HFFc6 (cell line): ENCODE results near the gene ARL8B. TPM values are rescaled to one million over a fixed set of nuclear protein-coding genes. Genes with fewer than 3 reads are reported as not detected.
"Not testable (repeated sequence)": the region's sequence is repeated elsewhere in the genome, so short reads cannot be mapped to it uniquely, and the experiment has no call there.

ENCODE experiments used
- DNase-seq: peaks from one replicate; pipeline ENCODE4 v3.0.0-alpha.2; 2018
- H3K27ac Mint-ChIP-seq: 2 replicates; pipeline ENCODE4 v1.8.0; 2020; ENCODE audit warnings: mild to moderate bottlenecking, mixed read lengths
- H3K27me3 Mint-ChIP-seq: 2 replicates; pipeline ENCODE4 v1.8.0; 2021; ENCODE audit warnings: mild to moderate bottlenecking, moderate library complexity, mixed read lengths; ENCODE audit not compliant: insufficient read depth
- H3K36me3 Mint-ChIP-seq: 2 replicates; pipeline ENCODE4 v1.8.0; 2021; ENCODE audit warnings: low read depth, mixed read lengths
- H3K4me1 Mint-ChIP-seq: 2 replicates; pipeline ENCODE4 v1.8.0; 2020; ENCODE audit warnings: low read depth, mixed read lengths
- H3K4me3 Mint-ChIP-seq: 2 replicates; pipeline ENCODE4 v1.8.0; 2020; ENCODE audit warnings: mild to moderate bottlenecking, moderate library complexity, mixed read lengths
- H3K9me3 Mint-ChIP-seq: 2 replicates; pipeline ENCODE4 v1.8.0; 2020; ENCODE audit warnings: mild to moderate bottlenecking, mixed read lengths
- CTCF ChIP-seq: fragments of 200-600 bp; sonication (generic); IDR thresholded peaks from 2 replicates; pipeline ENCODE4 v1.5.0; 2021; ENCODE audit warnings: antibody characterized with exemption, mild to moderate bottlenecking
- total RNA-seq, 6 experiments: library from RNA; stranded (reverse); fragmentation: NEBNext Ultra II Directional; extraction: Animal tissue kit (Norgen Biotek cat#: 25700); gene quantifications; 2 replicates in 1 of 6; 3 replicates in 5 of 6; pipeline ENCODE4 v1.2.3, GENCODE V29; 2021

The ARL8B gene
- total RNA-seq, 6 experiments from 2014 or later: 48.9 to 64.7 (median 53.7) TPM

- TF ChIP-seq CTCF: no peak
- no peaks in the 10 kb centered on the region for H3K9me3 Mint-ChIP-seq
- H3K27me3 Mint-ChIP-seq: no peaks in the 10 kb centered on the region; the same call in 1 of the 2 replicates
- 0 out of 2 replicates have a peak, but pooled peaks cover 9% of the 10 kb centered on the region for H3K4me1 Mint-ChIP-seq
- no peak overlapping the region for H3K4me3 Mint-ChIP-seq
- no peaks in the 10 kb centered on the region; the same call in 1 of the 2 replicates for H3K36me3 Mint-ChIP-seq
- no peak overlapping the region for H3K27ac Mint-ChIP-seq
- no peak for DNase-seq
Measured at GRCh38 chr3:5172018-5172417, 49.9 kb downstream of the ARL8B start.

- H3K4me1 Mint-ChIP-seq, H3K27me3 Mint-ChIP-seq, H3K4me3 Mint-ChIP-seq, H3K9me3 Mint-ChIP-seq, DNase-seq, H3K27ac Mint-ChIP-seq: not testable (repeated sequence)
- H3K36me3 Mint-ChIP-seq: peaks cover 10% of the 10 kb centered on the region; the same call in 1 of the 2 replicates
Measured at GRCh38 chr3:5179036-5179435, 56.9 kb downstream of the ARL8B start.

- Mint-ChIP-seq H3K4me1 (peaks cover 9% of the 10 kb centered on the region), H3K27ac (no peak overlapping the region), H3K9me3 (no peaks in the 10 kb centered on the region), H3K27me3 (peaks cover 3% of the 10 kb centered on the region; the same call in 1 of the 2 replicates), H3K4me3 (no peak overlapping the region), H3K36me3 (peaks cover 10% of the 10 kb centered on the region; the same call in 1 of the 2 replicates)
- no peak for DNase-seq
- no peak for TF ChIP-seq CTCF
Measured at GRCh38 chr3:5181469-5182141, 59.5 kb downstream of the ARL8B start.

GRCh38 chr3:5183714-5184113, 61.6 kb downstream of the ARL8B start:
- not testable (repeated sequence) for H3K4me3 Mint-ChIP-seq, DNase-seq, H3K27me3 Mint-ChIP-seq, H3K27ac Mint-ChIP-seq, H3K9me3 Mint-ChIP-seq
- Mint-ChIP-seq H3K4me1 (peaks cover 11% of the 10 kb centered on the region), H3K36me3 (peaks cover 10% of the 10 kb centered on the region; the same call in 1 of the 2 replicates)

- Mint-ChIP-seq H3K27me3 (peaks cover 3% of the 10 kb centered on the region; the same call in 1 of the 2 replicates), H3K36me3 (peaks cover 10% of the 10 kb centered on the region; the same call in 1 of the 2 replicates), H3K27ac (no peak overlapping the region), H3K9me3 (no peaks in the 10 kb centered on the region), H3K4me3 (no peak overlapping the region), H3K4me1 (peaks cover 17% of the 10 kb centered on the region)
- no peak for DNase-seq
- TF ChIP-seq CTCF: 0 out of 2 replicates have a peak, but pooled peaks have one; percentile 12
Measured at GRCh38 chr3:5184499-5184898, 62.4 kb downstream of the ARL8B start.

- Mint-ChIP-seq H3K36me3 (peaks cover 14% of the 10 kb centered on the region), H3K4me1 (peaks cover 23% of the 10 kb centered on the region)
- TF ChIP-seq CTCF: no peak
Measured at GRCh38 chr3:5185093-5185673, 63.1 kb downstream of the ARL8B start.

More at GRCh38 chr3:5185093-5185673, 63.1 kb downstream of the ARL8B start:
- H3K27ac Mint-ChIP-seq: no peak overlapping the region
- peaks cover 3% of the 10 kb centered on the region; the same call in 1 of the 2 replicates for H3K27me3 Mint-ChIP-seq
- H3K4me3 Mint-ChIP-seq: no peak overlapping the region
- DNase-seq: no peak
- no peaks in the 10 kb centered on the region for H3K9me3 Mint-ChIP-seq
